Left ventricle myocardium inferior (tissue), 1 donor: ENCODE measurements around the gene HDAC9. TPM values are rescaled to one million over a fixed set of nuclear protein-coding genes. Genes with fewer than 3 reads are reported as not detected.

Experiments
- DNase-seq: peaks from one replicate; pipeline ENCODE4 v3.0.0-alpha.2; 2020
- H3K27ac ChIP-seq: fragments of 200-600 bp; replicated peaks from 2 replicates; pipeline ENCODE4 v1.8.0; 2021
- H3K27me3 ChIP-seq: fragments of 200-600 bp; 2 replicates; pipeline ENCODE4 v1.8.0; 2021; ENCODE audit warnings: low read depth
- H3K36me3 ChIP-seq: fragments of 200-600 bp; 2 replicates; pipeline ENCODE4 v1.8.0; 2021
- H3K4me1 ChIP-seq: fragments of 200-600 bp; 2 replicates; pipeline ENCODE4 v1.8.0; 2021
- H3K4me3 ChIP-seq: fragments of 200-600 bp; 2 replicates; pipeline ENCODE4 v1.8.0; 2021; ENCODE audit warnings: mild to moderate bottlenecking, moderate library complexity
- H3K9me3 ChIP-seq: fragments of 200-600 bp; replicated peaks from 2 replicates; pipeline ENCODE4 v1.8.0; 2021
- intact Hi-C: fragments of 100-400 bp; cut with micrococcal nuclease; formaldehyde crosslinking; loops from one replicate; pipeline ENCODE4 v1.11.0; 2022
- total RNA-seq: library from RNA; stranded (reverse); fragmentation: NEBNext Ultra II Directional; extraction: Animal tissue kit (Norgen Biotek cat#: 25700); gene quantifications from one replicate; pipeline ENCODE4 v1.2.1, GENCODE V29; 2021
- TF ChIP-seq, protein P1 (sequence below): fragments of 200-600 bp; IDR thresholded peaks from 2 replicates; pipeline ENCODE4 v1.8.0; 2021; ENCODE audit warnings: antibody characterized with exemption, mild to moderate bottlenecking, borderline replicate concordance
- donor health status: DM: no; HTN: yes; CAD: no; lungs with severe emphysema.

Gene HDAC9
- total RNA-seq, 1 donor from 2014 or later: 39.6 TPM

DNA sequence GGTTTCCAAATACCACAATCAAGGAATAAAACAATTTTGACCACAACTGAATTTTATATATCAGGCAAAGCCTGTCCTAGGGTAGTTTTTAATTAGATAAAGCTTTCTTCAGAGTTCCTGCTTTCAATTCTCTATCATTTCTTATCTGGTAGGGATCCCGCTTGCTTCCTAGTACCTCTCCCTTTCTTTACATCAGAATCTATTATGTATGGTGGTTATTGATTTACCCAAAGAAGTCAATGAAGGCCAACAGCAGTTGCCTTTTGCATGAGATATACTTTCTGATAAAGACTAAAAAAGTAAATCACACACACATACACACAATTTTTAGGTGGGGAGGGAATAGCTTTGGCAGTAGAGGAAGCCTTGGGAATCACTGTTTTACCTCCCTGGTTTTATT, 70.7 kb downstream of the HDAC9 start:
- Histone ChIP-seq H3K36me3 (no peaks in the 10 kb centered on the region), H3K27ac (no peak overlapping the region), H3K4me3 (no peak overlapping the region), H3K4me1 (peaks cover 20% of the 10 kb centered on the region), H3K9me3 (no peaks in the 10 kb centered on the region), H3K27me3 (no peaks in the 10 kb centered on the region)
- TF ChIP-seq, protein P1, sequence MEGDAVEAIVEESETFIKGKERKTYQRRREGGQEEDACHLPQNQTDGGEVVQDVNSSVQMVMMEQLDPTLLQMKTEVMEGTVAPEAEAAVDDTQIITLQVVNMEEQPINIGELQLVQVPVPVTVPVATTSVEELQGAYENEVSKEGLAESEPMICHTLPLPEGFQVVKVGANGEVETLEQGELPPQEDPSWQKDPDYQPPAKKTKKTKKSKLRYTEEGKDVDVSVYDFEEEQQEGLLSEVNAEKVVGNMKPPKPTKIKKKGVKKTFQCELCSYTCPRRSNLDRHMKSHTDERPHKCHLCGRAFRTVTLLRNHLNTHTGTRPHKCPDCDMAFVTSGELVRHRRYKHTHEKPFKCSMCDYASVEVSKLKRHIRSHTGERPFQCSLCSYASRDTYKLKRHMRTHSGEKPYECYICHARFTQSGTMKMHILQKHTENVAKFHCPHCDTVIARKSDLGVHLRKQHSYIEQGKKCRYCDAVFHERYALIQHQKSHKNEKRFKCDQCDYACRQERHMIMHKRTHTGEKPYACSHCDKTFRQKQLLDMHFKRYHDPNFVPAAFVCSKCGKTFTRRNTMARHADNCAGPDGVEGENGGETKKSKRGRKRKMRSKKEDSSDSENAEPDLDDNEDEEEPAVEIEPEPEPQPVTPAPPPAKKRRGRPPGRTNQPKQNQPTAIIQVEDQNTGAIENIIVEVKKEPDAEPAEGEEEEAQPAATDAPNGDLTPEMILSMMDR: no peak
- no peak for DNase-seq
- intact Hi-C loops: loop anchor here (2.0 kb wide), 1 partner anchor 207 kb away; no protein-coding TSS in a partner anchor

DNA sequence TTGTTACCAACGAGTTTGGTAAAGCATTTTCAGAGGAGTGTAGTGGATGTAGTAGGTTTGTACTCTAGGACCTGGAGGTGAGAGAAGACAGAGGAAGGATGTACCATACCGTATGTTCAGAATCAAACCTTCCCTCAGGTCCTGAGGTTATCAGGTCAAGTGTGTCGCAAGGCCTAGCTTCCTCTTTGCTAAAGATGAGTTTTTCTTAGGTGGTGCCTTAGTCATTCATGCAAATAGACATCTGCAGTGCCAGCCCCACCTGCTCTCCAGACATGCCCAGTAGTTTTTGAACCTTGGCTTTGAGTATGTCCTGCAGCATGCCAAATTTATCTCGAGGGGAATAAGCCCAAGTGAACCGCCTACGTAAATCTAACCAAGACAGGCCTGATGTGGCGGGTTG, 71.3 kb downstream of the HDAC9 start:
- Histone ChIP-seq H3K9me3 (no peaks in the 10 kb centered on the region), H3K4me1 (peaks cover 23% of the 10 kb centered on the region), H3K36me3 (no peaks in the 10 kb centered on the region), H3K4me3 (no peak overlapping the region), H3K27me3 (no peaks in the 10 kb centered on the region), H3K27ac (no peak overlapping the region)
- TF ChIP-seq, protein P1: no peak
- no peak for DNase-seq
- intact Hi-C loops: loop anchor here (2.0 kb wide), 1 partner anchor 208 kb away; no protein-coding TSS in a partner anchor

DNA sequence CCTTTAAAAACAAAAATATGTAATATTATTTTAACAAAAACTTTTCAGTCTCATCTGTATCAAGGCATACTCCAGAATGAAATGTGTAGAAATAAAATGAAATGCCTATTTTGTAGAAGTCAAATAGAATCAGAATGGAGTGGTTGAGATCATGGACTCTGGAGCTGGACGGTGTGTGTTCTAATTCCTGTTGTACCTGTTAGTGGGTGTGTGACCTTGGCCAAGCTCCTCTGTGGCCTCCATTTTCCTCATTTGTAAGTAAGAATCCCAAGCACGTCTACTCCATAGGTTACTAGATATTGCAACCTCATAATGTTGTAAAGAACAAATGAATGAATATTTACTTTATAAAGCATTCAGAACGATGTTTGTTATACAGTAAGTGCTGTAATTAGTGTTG, 74.9 kb downstream of the HDAC9 start:
- Histone ChIP-seq H3K27me3 (no peaks in the 10 kb centered on the region), H3K9me3 (no peaks in the 10 kb centered on the region), H3K36me3 (no peaks in the 10 kb centered on the region), H3K4me3 (no peak overlapping the region), H3K4me1 (peaks cover 29% of the 10 kb centered on the region), H3K27ac (no peak overlapping the region)
- no peak for DNase-seq
- intact Hi-C loops: no loop called here
- TF ChIP-seq, protein P1: no peak

DNA sequence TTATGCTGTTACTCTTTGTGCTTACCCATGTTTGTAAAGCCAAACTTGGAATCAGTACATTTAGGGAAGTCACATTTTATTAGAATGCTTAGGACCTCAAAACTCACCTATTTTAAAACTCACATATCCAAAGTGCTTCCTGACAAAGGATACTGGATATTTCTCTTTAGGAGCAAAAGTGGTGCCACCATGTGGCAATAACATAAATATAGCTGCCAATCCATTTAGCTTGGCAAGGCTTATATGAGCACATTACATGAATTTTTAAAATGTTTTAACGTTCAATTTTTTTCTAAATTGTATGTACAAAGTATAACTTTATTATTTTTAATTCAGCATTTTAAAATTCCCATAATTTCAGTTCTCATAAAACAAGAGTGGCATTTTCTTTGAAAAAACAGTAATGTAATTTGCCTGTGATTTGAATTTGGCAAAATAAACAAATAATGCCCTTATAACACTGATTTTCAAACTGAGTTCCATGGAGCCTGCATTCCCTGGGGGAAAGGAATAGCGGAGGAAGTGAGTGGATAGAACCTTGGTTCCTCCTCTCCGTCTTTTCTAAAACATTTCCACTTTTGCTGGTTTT, 75.4 kb downstream of the HDAC9 start:
- H3K36me3 ChIP-seq: no peaks in the 10 kb centered on the region
- DNase-seq: no peak
- peaks cover 25% of the 10 kb centered on the region for H3K4me1 ChIP-seq
- no peak overlapping the region for H3K27ac ChIP-seq
- H3K4me3 ChIP-seq: no peak overlapping the region
- TF ChIP-seq, protein P1: peak; percentile 63
- intact Hi-C loops: no loop called here
- H3K9me3 ChIP-seq: no peaks in the 10 kb centered on the region
- no peaks in the 10 kb centered on the region for H3K27me3 ChIP-seq

DNA sequence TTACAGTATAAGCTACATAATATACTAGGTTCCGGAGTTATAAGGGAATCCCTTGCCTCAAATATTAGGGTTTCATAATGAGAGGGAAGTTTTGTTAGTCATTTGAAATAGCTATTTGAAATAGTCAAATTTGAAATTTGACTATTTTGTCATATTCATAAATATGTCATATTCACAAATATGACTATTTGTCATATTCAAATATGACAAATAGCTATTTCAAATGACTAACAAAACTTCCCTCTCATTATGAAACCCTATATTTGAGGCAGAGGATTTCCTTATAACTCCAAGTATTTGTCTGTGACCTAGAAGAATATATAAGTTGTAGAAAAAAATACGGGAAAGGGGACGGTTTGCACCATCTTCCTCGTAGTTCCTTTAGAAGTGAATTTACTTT, 76.6 kb downstream of the HDAC9 start:
- no peaks in the 10 kb centered on the region for H3K36me3 ChIP-seq
- DNase-seq: no peak
- no peaks in the 10 kb centered on the region for H3K27me3 ChIP-seq
- no peak overlapping the region for H3K4me3 ChIP-seq
- intact Hi-C loops: no loop called here
- H3K4me1 ChIP-seq: peaks cover 35% of the 10 kb centered on the region
- no peaks in the 10 kb centered on the region for H3K9me3 ChIP-seq
- H3K27ac ChIP-seq: no peak overlapping the region
- TF ChIP-seq, protein P1: no peak
